BLaER1 treated with 17β-estradiol and CSF1 and Interleukin-3, amounts not matched to agents 10 nM and 100 nM (cell line): ENCODE data around the gene ABCC2.

Source experiments
- H3K27ac ChIP-seq, 11 experiments: shearing (Covaris generic); formaldehyde crosslinking; 2 replicates each; pipeline ENCODE4 v1.8.1; 2022
- H3K27me3 ChIP-seq, 11 experiments: shearing (Covaris generic); formaldehyde crosslinking; 2 replicates each; pipeline ENCODE4 v1.8.1; 2022
- H3K36me3 ChIP-seq, 11 experiments: shearing (Covaris generic); formaldehyde crosslinking; 2 replicates each; pipeline ENCODE4 v1.8.1; 2022
- H3K4me1 ChIP-seq, 10 experiments: shearing (Covaris generic); formaldehyde crosslinking; 2 replicates each; pipeline ENCODE4 v1.8.1; 2022
- H3K4me2 ChIP-seq, 11 experiments: shearing (Covaris generic); formaldehyde crosslinking; 2 replicates each; pipeline ENCODE4 v1.8.1; 2022
- H3K4me3 ChIP-seq, 10 experiments: shearing (Covaris generic); formaldehyde crosslinking; 2 replicates each; pipeline ENCODE4 v1.8.1; 2022
- H3K9ac ChIP-seq, 11 experiments: shearing (Covaris generic); formaldehyde crosslinking; 2 replicates each; pipeline ENCODE4 v1.8.1; 2022
- H3K9me3 ChIP-seq, 11 experiments: shearing (Covaris generic); formaldehyde crosslinking; replicated peaks in 1 of 11; 2 replicates each; pipeline ENCODE4 v1.8.1; 2022
- H4K20me1 ChIP-seq, 11 experiments: shearing (Covaris generic); formaldehyde crosslinking; 2 replicates each; pipeline ENCODE4 v1.8.1; 2022
- Cebpa-rat ChIP-seq, 11 experiments: shearing (Covaris generic); IDR thresholded peaks; 2 replicates each; pipeline ENCODE4 v1.8.1; 2022

Gene ABCC2

DNA sequence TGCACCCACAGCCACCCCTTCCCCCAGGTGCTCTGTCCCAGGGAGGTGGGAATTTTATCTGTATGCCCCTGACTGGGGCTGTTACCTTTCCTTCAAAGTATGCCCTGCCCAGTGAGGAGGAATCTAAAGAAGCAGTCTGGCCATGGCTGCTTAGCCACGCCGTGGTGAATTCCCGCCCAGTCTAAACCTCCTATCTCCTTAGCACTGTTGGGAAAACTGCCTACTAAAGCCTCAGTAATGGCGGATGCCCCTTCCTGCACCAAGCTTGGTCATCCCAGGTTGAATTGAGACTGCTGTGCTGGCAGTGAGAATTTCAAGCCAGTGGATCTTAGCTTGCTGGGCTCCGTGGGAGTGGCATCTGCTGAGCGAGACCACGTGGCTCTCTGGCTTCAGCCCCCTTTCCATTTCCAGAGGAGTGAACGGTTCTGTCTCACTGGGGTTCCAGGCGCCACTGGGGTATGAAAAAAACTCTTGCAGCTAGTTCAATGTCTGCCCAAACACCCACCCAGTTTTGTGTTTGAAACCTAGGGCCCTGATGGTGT, 87.2 kb downstream of the ABCC2 start:
- peaks cover 0 to 6% (median 0%) of the 10 kb centered on the region in 10 experiments; a peak in 1 of 20 replicates for H3K4me1 ChIP-seq
- no peaks in the 10 kb centered on the region for H3K27me3 ChIP-seq
- peaks cover 6 to 21% (median 16%) of the 10 kb centered on the region in 11 experiments; a peak in 15 of 22 replicates for H3K9me3 ChIP-seq
- no peaks in the 10 kb centered on the region for H3K36me3 ChIP-seq
- H3K27ac ChIP-seq = no peak overlapping the region
- no peak overlapping the region for H3K4me2 ChIP-seq
- no peaks in the 10 kb centered on the region for H4K20me1 ChIP-seq
- TF ChIP-seq Cebpa-rat (IDR thresholded peaks at IDR 0.05) = no peak
- H3K9ac ChIP-seq = no peak overlapping the region
- H3K4me3 ChIP-seq = no peak overlapping the region

DNA sequence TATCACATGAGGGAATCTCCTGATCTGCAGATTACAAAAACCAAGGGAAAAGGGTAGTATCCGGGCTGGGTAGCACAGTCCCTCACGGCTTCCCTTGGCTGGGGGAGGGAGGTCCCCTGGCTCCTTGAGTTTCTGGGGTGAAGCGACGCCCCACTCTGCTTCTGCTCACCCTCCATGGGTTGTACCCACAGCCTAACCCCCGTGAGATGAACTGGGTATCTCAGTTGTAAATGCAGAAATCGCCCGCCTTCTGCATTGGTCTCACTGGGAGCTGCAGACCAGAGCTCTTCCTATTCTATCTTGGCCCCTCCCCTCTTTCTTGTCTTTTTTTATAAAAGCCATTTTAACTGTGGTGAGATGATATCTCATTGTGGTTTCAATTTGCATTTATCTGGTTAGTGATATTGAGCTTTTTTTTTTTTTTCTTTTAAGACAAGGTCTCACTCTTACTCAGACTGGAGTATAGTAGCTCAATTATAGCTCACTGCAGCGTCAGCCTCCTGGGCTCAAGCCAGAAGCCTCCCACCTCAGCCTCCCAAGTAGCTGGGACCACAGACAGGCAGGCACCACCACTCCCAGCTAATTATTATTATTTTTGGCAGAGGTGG, 87.8 kb downstream of the ABCC2 start:
- Histone ChIP-seq H3K9ac (no peak overlapping the region), H3K4me2 (no peak overlapping the region), H3K36me3 (peaks cover 0 to 5% (median 0%) of the 10 kb centered on the region in 11 experiments; a peak in 2 of 22 replicates), H3K4me3 (no peak overlapping the region), H3K27ac (no peak overlapping the region), H3K27me3 (no peaks in the 10 kb centered on the region), H4K20me1 (no peaks in the 10 kb centered on the region), H3K4me1 (peaks cover 0 to 6% (median 0%) of the 10 kb centered on the region in 10 experiments; a peak in 1 of 20 replicates), H3K9me3 (peaks cover 6 to 18% (median 13%) of the 10 kb centered on the region in 11 experiments; a peak in 15 of 22 replicates)
- TF ChIP-seq Cebpa-rat (IDR thresholded peaks at IDR 0.05) = no peak

DNA sequence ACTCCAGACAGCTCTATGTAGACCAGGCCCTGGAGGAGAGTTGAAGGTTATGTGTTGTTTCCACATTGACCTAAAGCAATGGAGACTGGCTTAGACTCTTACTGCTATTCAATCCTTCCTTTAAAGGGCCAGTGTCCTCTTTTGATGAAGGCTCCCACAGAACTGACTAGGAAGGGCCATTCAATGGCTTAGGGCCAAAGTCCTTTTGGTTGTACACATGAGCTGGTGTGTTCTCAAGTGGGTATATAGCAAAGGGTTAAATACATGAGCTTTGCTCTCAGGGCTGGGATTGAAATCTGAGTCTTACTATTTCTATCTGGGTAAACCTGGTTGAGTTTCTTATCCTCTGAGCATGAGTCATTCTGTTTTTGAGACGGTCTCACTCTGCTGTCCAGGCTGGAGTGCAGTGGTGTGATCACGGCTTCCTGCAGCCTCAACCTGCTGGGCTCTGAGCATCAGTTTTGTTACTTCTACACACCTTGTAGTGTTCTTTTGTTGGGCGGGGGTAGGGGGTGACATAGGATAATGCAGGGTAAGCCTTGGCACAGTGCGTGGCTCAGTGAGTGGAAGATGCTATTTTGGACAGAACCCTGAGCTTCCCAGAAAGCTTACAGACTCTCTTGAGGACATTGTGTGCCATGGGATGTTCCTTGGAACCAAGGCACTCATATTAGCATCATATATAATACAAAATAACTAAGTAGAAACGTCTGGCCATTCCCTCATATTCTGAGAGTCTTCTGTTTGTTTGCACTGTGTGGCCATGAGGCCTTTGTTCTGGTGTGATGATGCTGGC, 90.1 kb downstream of the ABCC2 start:
- no peak overlapping the region for H3K4me2 ChIP-seq
- peaks cover 14 to 29% (median 23%) of the 10 kb centered on the region in 11 experiments for H3K36me3 ChIP-seq
- H3K4me1 ChIP-seq = peaks cover 0 to 6% (median 0%) of the 10 kb centered on the region in 10 experiments; a peak in 1 of 20 replicates
- no peaks in the 10 kb centered on the region for H3K27me3 ChIP-seq
- TF ChIP-seq Cebpa-rat (IDR thresholded peaks at IDR 0.05) = no peak
- no peak overlapping the region for H3K9ac ChIP-seq
- H4K20me1 ChIP-seq = no peaks in the 10 kb centered on the region
- no peak overlapping the region for H3K27ac ChIP-seq
- H3K4me3 ChIP-seq = no peak overlapping the region
- peaks cover 0 to 6% (median under 1%) of the 10 kb centered on the region in 11 experiments; a peak in 5 of 22 replicates for H3K9me3 ChIP-seq

DNA sequence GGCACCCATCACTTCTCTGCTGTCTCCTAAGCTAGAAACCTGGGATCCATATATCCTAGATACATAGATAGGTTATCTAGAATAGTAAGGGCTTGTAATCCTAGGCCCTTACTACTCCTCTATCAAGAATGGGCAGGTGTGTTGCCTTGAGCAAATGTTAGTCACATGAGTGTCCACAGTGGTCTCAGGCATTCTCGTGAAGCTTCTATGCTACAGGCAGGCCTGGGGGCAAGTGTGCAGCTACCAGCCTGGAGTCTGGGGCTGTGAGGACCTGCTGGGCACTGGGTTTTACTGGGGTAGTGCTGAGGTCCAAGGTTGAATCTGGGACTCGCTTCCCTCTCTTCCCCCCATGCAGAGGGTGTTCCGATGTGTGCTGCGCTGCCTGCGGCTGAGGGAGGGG, 91.4 kb downstream of the ABCC2 start:
- Histone ChIP-seq H3K27ac (no peak overlapping the region), H3K27me3 (no peaks in the 10 kb centered on the region), H3K4me2 (no peak overlapping the region), H3K36me3 (peaks cover 27 to 41% (median 35%) of the 10 kb centered on the region in 11 experiments), H3K9me3 (peaks cover 0 to 4% (median 0%) of the 10 kb centered on the region in 11 experiments; a peak in 1 of 22 replicates), H3K4me3 (no peak overlapping the region), H3K4me1 (peaks cover 0 to 6% (median 0%) of the 10 kb centered on the region in 10 experiments; a peak in 1 of 20 replicates), H3K9ac (no peak overlapping the region), H4K20me1 (no peaks in the 10 kb centered on the region)
- TF ChIP-seq Cebpa-rat (IDR thresholded peaks at IDR 0.05) = no peak

DNA sequence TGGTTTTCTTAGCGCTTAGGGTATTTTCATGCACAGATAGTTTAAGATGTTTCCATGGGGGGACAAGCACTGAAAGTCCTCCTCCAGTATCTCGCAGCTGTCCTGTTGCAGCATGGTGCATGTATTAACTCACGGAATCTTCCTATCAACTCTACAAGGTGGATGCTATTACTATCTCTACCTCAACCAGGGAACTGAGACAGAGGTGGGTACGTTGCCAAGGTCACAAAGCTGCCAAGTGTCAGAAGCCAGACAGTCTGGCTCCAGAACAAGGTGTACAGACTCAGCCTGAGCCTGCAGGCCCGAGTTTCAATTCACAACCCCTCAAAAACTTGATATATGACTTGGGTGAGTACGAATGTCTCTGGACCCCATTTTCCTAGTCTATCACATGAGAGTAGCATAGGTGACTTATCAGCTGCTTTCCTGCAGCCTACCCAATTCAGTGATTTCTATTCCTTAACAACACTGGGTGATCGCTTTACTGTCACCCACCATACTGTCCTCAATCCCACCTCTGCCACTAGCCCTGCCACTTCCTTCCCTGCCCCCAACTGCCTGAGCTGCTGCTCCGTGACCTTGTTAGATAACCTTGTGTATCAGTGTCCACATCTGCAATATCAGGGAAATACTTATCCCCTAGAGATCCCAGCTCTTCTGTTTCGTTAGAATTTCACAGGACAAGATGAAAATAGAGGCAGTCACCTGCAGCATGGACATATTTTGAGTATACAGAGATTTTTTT, 92.1 kb downstream of the ABCC2 start:
- 0 out of 22 replicates have a peak overlapping the region, but pooled peaks of 1 of the 11 experiments have one; percentile 12 for H3K4me2 ChIP-seq
- no peak for TF ChIP-seq Cebpa-rat (IDR thresholded peaks at IDR 0.05)
- H3K36me3 ChIP-seq = peaks cover 34 to 48% (median 41%) of the 10 kb centered on the region in 11 experiments
- H3K4me3 ChIP-seq = no peak overlapping the region
- no peaks in the 10 kb centered on the region for H3K27me3 ChIP-seq
- no peak overlapping the region for H3K27ac ChIP-seq
- H4K20me1 ChIP-seq = no peaks in the 10 kb centered on the region
- H3K9me3 ChIP-seq = peaks cover 0 to 4% (median 0%) of the 10 kb centered on the region in 11 experiments; a peak in 1 of 22 replicates
- H3K4me1 ChIP-seq = peaks cover 0 to 6% (median 0%) of the 10 kb centered on the region in 10 experiments; a peak in 1 of 20 replicates
- H3K9ac ChIP-seq = no peak overlapping the region

DNA sequence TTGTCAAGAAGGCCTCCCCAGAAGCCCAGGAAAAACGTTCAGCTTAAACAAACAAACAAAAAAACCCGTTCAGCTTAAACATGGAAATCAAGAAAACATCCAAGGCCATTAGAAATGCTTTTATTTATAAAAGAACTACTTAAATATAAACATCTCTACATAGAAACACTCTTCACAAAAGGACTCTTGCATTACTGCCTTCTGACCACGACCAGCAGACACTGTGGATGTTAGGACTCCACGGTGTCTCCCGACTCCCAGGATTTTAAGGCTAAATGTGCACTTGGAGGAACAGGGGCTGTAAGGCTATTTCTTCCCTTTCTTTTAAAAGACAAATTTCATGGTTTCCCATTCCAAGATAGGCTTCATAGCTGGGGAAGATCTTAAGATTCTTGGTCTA, 93.0 kb downstream of the ABCC2 start:
- Histone ChIP-seq H3K4me1 (peaks cover 0 to 2% (median 0%) of the 10 kb centered on the region in 10 experiments; a peak in 1 of 20 replicates), H3K9me3 (peaks cover 0 to 4% (median 0%) of the 10 kb centered on the region in 11 experiments; a peak in 1 of 22 replicates), H4K20me1 (no peaks in the 10 kb centered on the region), H3K27ac (no peak overlapping the region), H3K36me3 (peaks cover 43 to 58% (median 50%) of the 10 kb centered on the region in 11 experiments), H3K4me3 (no peak overlapping the region), H3K4me2 (no peak overlapping the region), H3K9ac (no peak overlapping the region), H3K27me3 (no peaks in the 10 kb centered on the region)
- TF ChIP-seq Cebpa-rat (IDR thresholded peaks at IDR 0.05) = no peak

DNA sequence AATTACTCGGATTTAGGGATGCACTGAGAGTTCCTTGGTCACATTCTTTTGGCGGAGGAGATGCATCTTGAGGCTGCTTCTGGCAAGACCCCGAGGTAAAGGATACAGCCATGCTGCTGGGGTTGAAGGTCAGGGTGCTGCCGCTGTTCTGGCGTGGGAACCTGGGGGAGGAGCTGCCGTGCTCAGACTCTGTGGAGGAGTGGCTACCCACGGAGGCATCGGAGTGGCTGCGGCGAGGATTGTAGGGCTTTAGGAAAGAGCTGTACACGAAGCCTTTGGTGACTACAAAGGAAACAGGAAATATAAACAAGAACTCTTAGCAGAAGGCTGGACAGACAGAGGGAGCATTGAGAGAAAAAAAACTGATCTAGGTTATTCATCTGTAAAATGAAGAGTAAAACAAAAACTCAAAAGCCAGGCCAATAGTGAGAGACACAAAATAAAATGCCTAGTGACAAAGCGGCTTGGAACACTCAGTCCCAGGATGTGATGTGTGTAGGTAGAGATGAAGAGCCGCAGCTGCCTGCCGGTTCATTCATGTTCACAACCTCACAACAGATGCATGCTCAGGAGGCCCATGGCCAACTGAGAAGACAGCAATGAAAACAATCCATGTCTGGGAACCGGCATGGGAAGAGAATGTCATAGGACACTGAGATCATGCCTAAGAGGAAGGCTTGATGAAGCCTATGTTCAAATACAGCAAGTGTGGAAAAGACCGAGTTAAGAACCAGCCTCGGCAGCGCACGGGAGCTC, 97.8 kb downstream of the ABCC2 start:
- H3K9ac ChIP-seq = no peak overlapping the region
- TF ChIP-seq Cebpa-rat (IDR thresholded peaks at IDR 0.05) = no peak

DNA sequence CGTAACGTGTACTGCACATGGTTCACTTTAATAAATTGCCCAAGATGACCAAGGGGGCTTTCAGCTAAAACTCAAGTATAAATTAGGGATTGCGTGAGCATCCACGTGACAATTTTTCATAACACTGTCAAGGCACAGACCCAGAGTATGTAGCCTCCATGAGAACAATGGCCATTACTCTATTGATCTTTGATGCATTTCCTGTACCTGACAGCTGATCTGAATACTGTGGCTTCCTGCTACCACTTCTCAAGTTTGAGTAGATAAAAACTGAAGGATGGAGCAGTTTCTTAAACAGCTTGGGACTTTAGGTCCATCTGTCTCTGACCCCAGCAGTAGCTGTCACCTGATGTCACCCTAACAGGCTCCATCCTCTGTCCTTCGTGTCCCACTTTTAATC, 98.9 kb downstream of the ABCC2 start:
- no peak overlapping the region for H3K4me2 ChIP-seq
- H4K20me1 ChIP-seq = no peaks in the 10 kb centered on the region
- no peaks in the 10 kb centered on the region for H3K4me1 ChIP-seq
- H3K27ac ChIP-seq = no peak overlapping the region
- no peak for TF ChIP-seq Cebpa-rat (IDR thresholded peaks at IDR 0.05)
- peaks cover 77 to 100% (median 96%) of the 10 kb centered on the region in 11 experiments for H3K36me3 ChIP-seq
- H3K9ac ChIP-seq = no peak overlapping the region
- H3K27me3 ChIP-seq = no peaks in the 10 kb centered on the region
- H3K4me3 ChIP-seq = no peak overlapping the region
- H3K9me3 ChIP-seq = peaks cover 0 to 4% (median 0%) of the 10 kb centered on the region in 11 experiments; a peak in 1 of 22 replicates

More for the DNA sequence above, 97.8 kb downstream of the ABCC2 start:
- Histone ChIP-seq H3K4me3 (no peak overlapping the region), H3K4me2 (no peak overlapping the region), H3K27me3 (no peaks in the 10 kb centered on the region), H3K4me1 (no peaks in the 10 kb centered on the region), H3K9me3 (peaks cover 0 to 4% (median 0%) of the 10 kb centered on the region in 11 experiments; a peak in 1 of 22 replicates), H3K27ac (no peak overlapping the region), H4K20me1 (no peaks in the 10 kb centered on the region), H3K36me3 (peaks cover 73 to 100% (median 94%) of the 10 kb centered on the region in 11 experiments)
